Stimulated activated CD8-positive, alpha-beta memory T cell treated with anti-CD3 and anti-CD28 coated beads, Interleukin-4, amount 100 ng/mL, for 48 hours (primary cell): ENCODE results near the gene CLCN1.
"Not testable (repeated sequence)": the region's sequence is repeated elsewhere in the genome, so short reads cannot be mapped to it uniquely, and the experiment has no call there.

Experiments used
- DNase-seq: peaks from one replicate; pipeline ENCODE4 v3.0.0-alpha.2; 2020

The CLCN1 gene

GRCh38 chr7:143315776-143316175 is at the start of gene CLCN1:
Gene CLCN1, plus strand, starts transcription at chr7:143316111. Its CDS starts 102 bp downstream, at chr7:143316213.
- DNase-seq, result no peak

- DNase-seq, result no peak
These were observed 46.7 kb upstream of the CLCN1 start for GRCh38 chr7:143269251-143269650.

GRCh38 chr7:143271240-143271639 is 44.7 kb upstream of the CLCN1 start:
- no peak for DNase-seq

GRCh38 chr7:143272871-143273270 is 43.0 kb upstream of the CLCN1 start:
- DNase-seq, result no peak

GRCh38 chr7:143279186-143280098 is 36.5 kb upstream of the CLCN1 start:
- DNase-seq, result no peak

- no peak for DNase-seq
These were observed 35.8 kb upstream of the CLCN1 start for GRCh38 chr7:143280160-143280559.

- DNase-seq, result no peak
These were observed 35.3 kb upstream of the CLCN1 start for GRCh38 chr7:143280566-143280965.

- DNase-seq, result no peak
These were observed 34.4 kb upstream of the CLCN1 start for GRCh38 chr7:143281529-143281928.

- DNase-seq, result no peak
These were observed 33.8 kb upstream of the CLCN1 start for GRCh38 chr7:143282124-143282523.

GRCh38 chr7:143283381-143283780 is 32.5 kb upstream of the CLCN1 start:
- DNase-seq, result no peak

- DNase-seq, result no peak
These were observed 31.1 kb upstream of the CLCN1 start, which contains the start of gene TMEM139 for GRCh38 chr7:143284591-143285469. Gene TMEM139, plus strand, starts transcription at chr7:143284958. Its CDS starts 1,000 bp downstream, at chr7:143285958.

GRCh38 chr7:143285470-143285778 is 30.5 kb upstream of the CLCN1 start:
- no peak for DNase-seq

GRCh38 chr7:143285806-143286521 is 29.9 kb upstream of the CLCN1 start:
- no peak for DNase-seq

- DNase-seq, result no peak
These were observed 29.4 kb upstream of the CLCN1 start for GRCh38 chr7:143286522-143286890.

GRCh38 chr7:143287339-143287934 is 28.5 kb upstream of the CLCN1 start:
- DNase-seq, result no peak

- peak; percentile 98 for DNase-seq
These were observed 27.7 kb upstream of the CLCN1 start, which contains the start of gene CASP2 for GRCh38 chr7:143287935-143288826. Gene CASP2, plus strand, starts transcription at chr7:143288351. Its CDS starts 105 bp downstream, at chr7:143288456.

- no peak for DNase-seq
These were observed 27.1 kb upstream of the CLCN1 start for GRCh38 chr7:143288836-143289235.

GRCh38 chr7:143289421-143289820 is 26.5 kb upstream of the CLCN1 start:
- DNase-seq, result no peak

GRCh38 chr7:143289888-143290287 is 26.0 kb upstream of the CLCN1 start:
- not testable (repeated sequence) for DNase-seq

GRCh38 chr7:143290293-143290692 is 25.6 kb upstream of the CLCN1 start:
- DNase-seq, result no peak

- DNase-seq, result no peak
These were observed 23.0 kb upstream of the CLCN1 start for GRCh38 chr7:143292876-143293275.

GRCh38 chr7:143295870-143296269 is 20.0 kb upstream of the CLCN1 start:
- DNase-seq, result no peak
